Epidermal melanocyte (primary cell): Measurements from ENCODE around the gene LCE1C.

Experiments
- DNase-seq: peaks from one replicate; pipeline ENCODE4 v3.0.0; 2011; ENCODE audit warnings: low spot score; ENCODE audit not compliant: insufficient read length

The LCE1C gene

DNA sequence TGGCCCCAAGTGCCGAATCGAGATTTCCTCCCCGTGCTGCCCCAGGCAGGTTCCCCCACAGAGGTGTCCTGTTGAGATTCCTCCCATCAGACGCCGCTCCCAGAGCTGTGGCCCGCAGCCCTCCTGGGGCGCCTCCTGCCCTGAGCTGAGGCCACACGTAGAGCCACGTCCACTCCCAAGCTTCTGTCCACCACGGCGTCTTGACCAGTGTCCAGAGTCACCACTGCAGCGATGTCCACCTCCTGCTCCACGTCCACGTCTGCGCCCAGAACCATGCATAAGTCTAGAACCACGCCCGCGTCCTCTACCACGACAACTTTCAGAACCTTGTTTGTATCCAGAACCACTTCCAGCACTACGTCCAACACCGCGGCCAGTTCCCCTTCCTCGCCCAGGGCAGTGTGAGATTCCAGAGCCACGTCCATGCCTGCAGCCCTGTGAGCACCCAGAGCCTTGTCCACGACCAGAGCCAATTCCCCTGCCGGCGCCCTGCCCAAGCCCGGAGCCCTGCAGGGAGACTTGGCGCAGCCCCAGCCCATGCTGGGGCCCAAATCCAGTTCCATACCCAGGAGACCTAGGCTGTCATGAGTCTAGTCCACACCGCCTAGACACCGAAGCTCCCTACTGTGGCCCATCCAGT lies 45.8 kb downstream of the LCE1C start:
- no peak for DNase-seq

DNA sequence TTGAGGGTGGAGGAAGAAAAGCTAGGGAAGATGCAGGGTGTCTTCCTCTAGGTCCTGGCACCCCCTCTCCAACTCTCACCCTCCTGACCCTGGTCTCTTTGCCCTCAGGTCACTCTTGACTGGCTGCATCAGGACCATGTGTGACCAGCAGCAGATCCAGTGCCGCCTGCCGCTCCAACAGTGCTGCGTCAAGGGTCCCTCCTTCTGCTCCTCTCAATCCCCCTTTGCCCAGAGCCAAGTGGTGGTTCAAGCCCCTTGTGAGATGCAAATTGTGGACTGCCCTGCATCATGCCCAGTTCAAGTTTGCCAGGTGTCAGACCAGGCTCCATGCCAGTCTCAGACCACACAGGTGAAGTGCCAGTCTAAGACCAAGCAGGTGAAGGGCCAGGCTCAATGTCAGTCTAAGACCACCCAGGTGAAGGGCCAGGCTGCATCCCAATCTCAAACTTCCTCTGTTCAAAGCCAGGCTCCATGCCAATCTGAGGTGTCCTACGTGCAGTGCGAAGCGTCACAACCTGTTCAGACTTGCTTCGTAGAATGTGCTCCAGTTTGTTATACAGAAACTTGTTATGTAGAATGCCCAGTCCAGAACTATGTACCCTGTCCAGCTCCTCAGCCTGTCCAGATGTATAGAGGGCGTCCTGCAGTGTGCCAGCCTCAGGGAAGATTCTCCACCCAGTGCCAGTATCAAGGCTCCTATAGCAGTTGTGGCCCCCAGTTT lies 46.8 kb downstream of the LCE1C start:
- no peak for DNase-seq

DNA sequence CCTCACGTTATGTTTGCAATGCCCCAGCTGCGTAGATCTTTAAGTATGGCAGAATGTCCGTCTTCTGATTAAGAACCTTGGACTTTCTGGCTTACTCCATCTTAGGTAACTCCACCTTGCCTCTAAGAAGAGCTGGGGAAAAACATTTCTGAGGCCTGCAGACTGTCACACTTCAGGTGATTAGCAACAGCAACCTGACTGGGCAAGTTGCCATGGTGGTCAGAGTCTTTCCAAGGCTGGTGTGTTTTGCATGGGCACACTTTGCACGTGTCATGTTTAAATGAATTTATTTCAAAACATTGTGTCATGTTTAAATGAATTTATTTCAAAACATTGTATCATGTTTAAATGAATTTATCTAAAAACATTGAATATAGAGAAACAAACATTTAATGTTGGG lies 47.8 kb downstream of the LCE1C start:
- DNase-seq: no peak

DNA sequence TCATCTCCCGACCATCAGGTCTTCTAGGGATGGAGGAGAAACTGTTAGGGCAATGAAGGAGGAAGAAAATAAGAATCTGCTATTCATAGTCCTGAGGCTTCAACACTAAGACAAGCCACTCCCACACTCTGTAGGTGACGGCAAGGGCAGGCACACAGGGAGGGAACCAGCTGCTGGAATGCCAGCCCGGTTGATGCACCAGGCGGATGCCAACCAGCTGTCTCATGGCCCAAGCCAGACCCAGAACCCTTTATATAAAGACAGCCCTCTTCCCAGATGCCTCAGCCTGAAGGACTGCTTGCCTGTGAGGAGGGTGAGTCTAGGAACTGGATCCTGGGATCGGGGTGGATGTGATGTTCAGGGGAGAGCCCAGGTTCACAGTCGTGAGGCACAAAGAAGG lies 48.7 kb downstream of the LCE1C start, which contains the start of gene KPRP:
TSS of gene KPRP (plus strand) at position 279 of the 400 bp plus-strand sequence. CDS start 1,564 bp downstream, outside the sequence.
- DNase-seq: no peak

DNA sequence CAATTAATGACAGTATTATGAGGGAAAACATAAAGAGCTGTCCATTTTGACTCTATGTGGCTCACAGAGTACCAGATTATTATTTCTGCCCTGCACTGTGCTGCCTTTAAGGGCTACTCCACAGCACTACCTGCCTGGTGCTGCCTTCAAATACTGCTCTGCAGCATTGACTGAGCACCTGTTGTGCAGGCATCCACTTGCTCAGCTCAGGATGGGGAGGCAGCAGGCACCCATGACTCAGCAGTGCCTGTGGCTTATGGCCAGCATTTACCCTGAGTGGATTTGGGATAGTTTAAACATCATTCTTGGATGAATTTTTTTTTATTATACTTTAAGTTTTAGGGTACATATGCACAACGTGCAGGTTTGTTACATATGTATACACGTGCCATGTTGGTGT lies 49.6 kb downstream of the LCE1C start:
- DNase-seq: no peak
